Aorta (tissue), 5 donors: ENCODE data around the gene MS4A8. TPM values are rescaled to one million over a fixed set of nuclear protein-coding genes. Genes with fewer than 3 reads are reported as not detected.
"Not testable (repeated sequence)": the region's sequence is repeated elsewhere in the genome, so short reads cannot be mapped to it uniquely, and the experiment has no call there.

Experiments used
- ATAC-seq: fragments of 200-7000 bp; cut with Tn5 transposase; one replicate; pipeline ENCODE4 v1.9.1; 2022; ENCODE audit warnings: moderate library complexity; ENCODE audit not compliant: low FRiP score
- DNase-seq, 2 donors: peaks; one replicate each; pipeline ENCODE4 v3.0.0-alpha.2; 2020
- H3K27ac ChIP-seq, 2 donors: one replicate each; pipeline ENCODE4 v1.5.1; 2013; ENCODE audit warnings: low read length in 2 of 2, mild to moderate bottlenecking in 2 of 2, moderate library complexity in 2 of 2, control low read depth in 1 of 2, inconsistent platforms in 1 of 2, low read depth in 1 of 2
- H3K27me3 ChIP-seq, 2 donors: one replicate each; pipeline ENCODE4 v1.6.1; 2013; ENCODE audit warnings: control low read depth in 1 of 2, low read length in 1 of 2, mild to moderate bottlenecking in 1 of 2, moderate library complexity in 1 of 2; ENCODE audit not compliant: insufficient read depth in 2 of 2, control insufficient read depth in 1 of 2
- H3K36me3 ChIP-seq, 2 donors: one replicate each; pipeline ENCODE4 v1.6.1; 2013; ENCODE audit warnings: control low read depth in 1 of 2, low read length in 1 of 2, mild to moderate bottlenecking in 1 of 2; ENCODE audit not compliant: insufficient read depth in 2 of 2, control insufficient read depth in 1 of 2
- H3K4me1 ChIP-seq, 2 donors: one replicate each; pipeline ENCODE4 v1.6.1; 2013; ENCODE audit warnings: low read length in 2 of 2, control low read depth in 1 of 2, mild to moderate bottlenecking in 1 of 2, moderate library complexity in 1 of 2; ENCODE audit not compliant: insufficient read depth in 2 of 2, control insufficient read depth in 1 of 2
- H3K4me3 ChIP-seq, 2 donors: one replicate each; pipeline ENCODE4 v1.5.1; 2013; ENCODE audit warnings: low read length in 2 of 2, control low read depth in 1 of 2, mild to moderate bottlenecking in 1 of 2
- H3K9me3 ChIP-seq: one replicate; pipeline ENCODE4 v1.6.1; 2013; ENCODE audit warnings: mild to moderate bottlenecking, low read length; ENCODE audit not compliant: control insufficient read depth
- WGBS, 2 donors: extraction: QIAGEN DNeasy Blood & Tissue Kit; methylation state at CpG; one replicate each; pipeline ENCODE4 v1.1.7; 2013; 5-methylcytosine and 5-hydroxymethylcytosine counted together
- intact Hi-C, 2 donors: fragments of 100-400 bp; cut with DNase I; formaldehyde crosslinking; loops; one replicate each; pipeline versions ENCODE4 v1.14.2 to v1.15.0; 2022
- long read RNA-seq, 2 donors: library from polyadenylated mRNA; unstranded; transcript quantifications; one replicate each; pipeline ENCODE4 v2.0.0, GENCODE V29; 2020 to 2021
- polyA plus RNA-seq, 2 donors: library from polyadenylated mRNA; stranded (reverse); fragments of 200-250 nt; gene quantifications; one replicate each; pipeline ENCODE4 v1.2.3, GENCODE V29; 2013
- total RNA-seq, 2 donors: library from RNA; stranded (reverse); fragmentation: NEBNext Ultra II Directional; extraction: Animal tissue kit (Norgen Biotek cat#: 25700); gene quantifications; one replicate each; pipeline ENCODE4 v1.2.1, GENCODE V29; 2021
- donor health status: healthy with polysubstance abuse.
- donor health status: Bipolar disorder and iron deficiency.
- donor health status: DM: no; HTN: no; CAD: no.
- donor health status: DM: no; HTN: no; CAD: no.
- donor health status: DM: yes; HTN: yes; CAD: no.

The MS4A8 gene
- total RNA-seq (not detected), polyA plus RNA-seq (10 to 100 TPM in 1 of 2 donors, not detected in 1; 17.9 TPM)
- long read RNA-seq, donor 1 = 0 reads
- long read RNA-seq, donor 2 = 0 reads

GRCh38 chr11:60699284-60699691 lies at the start of gene MS4A8:
Gene MS4A8 (plus strand): TSS chr11:60699612. CDS start chr11:60700861, 1,249 bp downstream.
- intact Hi-C loops = no loop called here
- WGBS, 2 donors = 7 to 11% methylated on average over 2 of the region's 2 CpGs
- no peaks in the 10 kb centered on the region for H3K4me1 ChIP-seq
- ATAC-seq (no peak), DNase-seq (no peak)
- no peaks in the 10 kb centered on the region for H3K27me3 ChIP-seq
- H3K36me3 ChIP-seq = no peaks in the 10 kb centered on the region
- no peak within 1 kb of the TSS for H3K27ac ChIP-seq
- H3K9me3 ChIP-seq = no peaks in the 10 kb centered on the region
- no peak within 1 kb of the TSS for H3K4me3 ChIP-seq

GRCh38 chr11:60657888-60658287 lies 41.5 kb upstream of the MS4A8 start:
- WGBS, 2 donors = 86 to 89% methylated on average over 4 of the region's 4 CpGs
- Histone ChIP-seq H3K27ac (no peak overlapping the region), H3K27me3 (peaks cover 0 to 2% of the 10 kb centered on the region in 2 donors), H3K4me1 (no peaks in the 10 kb centered on the region), H3K4me3 (no peak overlapping the region), H3K36me3 (no peaks in the 10 kb centered on the region), H3K9me3 (no peaks in the 10 kb centered on the region)
- intact Hi-C loops = no loop called here
- DNase-seq (no peak), ATAC-seq (no peak)

DNA sequence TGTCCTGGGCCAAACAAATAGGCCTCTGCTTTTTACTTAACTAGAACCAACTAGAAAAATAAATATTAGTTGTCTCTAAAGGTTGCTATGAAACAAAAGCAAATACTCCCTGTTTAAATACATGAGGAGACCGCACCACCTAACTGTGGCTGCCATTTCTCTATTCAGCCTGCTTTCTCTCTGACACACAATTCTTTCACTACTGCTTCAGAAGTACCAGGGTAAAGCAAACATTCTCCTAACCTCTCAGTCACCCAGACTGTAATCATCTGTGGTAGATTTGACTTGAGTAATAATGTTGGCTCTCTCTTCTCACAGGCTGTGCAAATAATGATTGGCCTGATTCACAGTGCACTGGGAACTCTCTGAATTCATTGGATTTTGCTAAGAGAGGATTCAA lies 41.0 kb upstream of the MS4A8 start:
- Histone ChIP-seq H3K27me3 (peaks cover 0 to 2% of the 10 kb centered on the region in 2 donors), H3K27ac (no peak overlapping the region), H3K4me3 (no peak overlapping the region), H3K9me3 (no peaks in the 10 kb centered on the region), H3K4me1 (no peaks in the 10 kb centered on the region), H3K36me3 (no peaks in the 10 kb centered on the region)
- no peak for ATAC-seq
- 59 to 65% methylated on average over 1 of the region's 1 CpG for WGBS, 2 donors
- DNase-seq = no peak
- intact Hi-C loops = no loop called here

DNA sequence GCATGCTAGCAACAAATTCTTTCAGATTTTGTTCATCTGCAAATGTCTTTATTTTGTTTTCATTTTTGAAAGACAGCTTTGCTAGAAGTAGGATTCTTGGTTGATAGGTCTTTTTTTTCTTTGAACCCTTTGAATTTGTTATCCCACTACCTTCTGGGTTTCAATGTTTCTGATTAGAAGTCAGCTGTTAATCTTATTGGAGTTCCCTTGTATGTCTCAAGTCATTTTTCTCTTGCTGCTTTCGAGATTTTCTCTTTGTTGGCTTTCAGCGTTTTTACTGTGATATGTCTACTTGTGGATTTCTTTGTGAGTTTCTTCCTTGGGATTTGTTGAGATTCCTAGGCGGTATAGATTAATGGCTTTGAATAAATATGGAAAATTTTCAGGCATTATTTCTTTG lies 27.2 kb upstream of the MS4A8 start:
- no peak for ATAC-seq
- 83% methylated on average over 3 of the region's 3 CpGs for WGBS, 2 donors
- DNase-seq = no peak
- H3K4me1 ChIP-seq = no peaks in the 10 kb centered on the region
- no peak overlapping the region for H3K27ac ChIP-seq
- H3K4me3 ChIP-seq = no peak overlapping the region
- H3K36me3 ChIP-seq = no peaks in the 10 kb centered on the region
- intact Hi-C loops = no loop called here
- no peaks in the 10 kb centered on the region for H3K27me3 ChIP-seq
- H3K9me3 ChIP-seq = peaks cover 1% of the 10 kb centered on the region

DNA sequence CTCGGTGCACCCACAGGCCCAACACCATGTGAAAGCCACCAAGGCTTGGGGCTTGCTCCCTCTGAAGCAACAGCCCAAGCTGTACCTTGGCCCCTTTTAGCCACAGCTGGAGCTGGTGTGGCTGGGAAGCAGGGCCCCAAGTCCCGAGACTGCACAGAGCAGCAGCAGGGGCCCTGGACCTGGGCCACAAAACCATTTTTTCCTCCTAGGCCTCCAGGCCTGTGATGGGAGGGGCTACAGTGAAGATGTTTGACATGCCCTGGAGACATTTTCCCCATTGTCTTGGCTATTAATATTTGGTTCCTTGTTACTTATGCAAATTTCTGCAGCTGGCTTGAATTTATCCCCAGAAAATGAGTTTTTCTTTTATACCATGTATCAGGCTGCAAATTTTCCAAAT lies 21.2 kb upstream of the MS4A8 start:
- H3K4me1 ChIP-seq, H3K27ac ChIP-seq, intact Hi-C loops, ATAC-seq, DNase-seq, H3K9me3 ChIP-seq, H3K4me3 ChIP-seq, H3K36me3 ChIP-seq, H3K27me3 ChIP-seq: not testable (repeated sequence)
- 87 to 88% methylated on average over 2 of the region's 2 CpGs for WGBS, 2 donors

DNA sequence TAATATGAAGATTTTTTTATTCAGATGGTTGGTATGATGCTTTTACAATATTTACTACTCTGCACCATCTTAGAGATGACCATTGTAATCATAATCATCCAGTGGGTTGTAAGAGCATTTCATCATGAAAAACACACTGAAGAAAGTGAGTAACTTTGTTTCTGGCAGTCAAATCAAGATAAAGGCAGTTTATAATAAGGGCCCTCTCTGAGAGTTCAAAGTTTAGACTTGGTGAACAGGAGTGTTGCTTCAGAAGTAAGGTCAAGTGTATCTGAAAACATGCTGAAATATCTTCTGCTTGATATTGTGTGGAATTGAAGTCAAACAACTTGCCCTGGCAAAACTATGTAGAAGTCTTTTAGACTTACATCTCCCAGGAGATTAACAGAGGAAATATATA lies 19.5 kb upstream of the MS4A8 start:
- Histone ChIP-seq H3K4me3 (no peak overlapping the region), H3K36me3 (no peaks in the 10 kb centered on the region), H3K27ac (no peak overlapping the region), H3K9me3 (peaks cover 2% of the 10 kb centered on the region), H3K4me1 (no peaks in the 10 kb centered on the region), H3K27me3 (no peaks in the 10 kb centered on the region)
- intact Hi-C loops = no loop called here
- no peak for DNase-seq
- ATAC-seq = no peak

DNA sequence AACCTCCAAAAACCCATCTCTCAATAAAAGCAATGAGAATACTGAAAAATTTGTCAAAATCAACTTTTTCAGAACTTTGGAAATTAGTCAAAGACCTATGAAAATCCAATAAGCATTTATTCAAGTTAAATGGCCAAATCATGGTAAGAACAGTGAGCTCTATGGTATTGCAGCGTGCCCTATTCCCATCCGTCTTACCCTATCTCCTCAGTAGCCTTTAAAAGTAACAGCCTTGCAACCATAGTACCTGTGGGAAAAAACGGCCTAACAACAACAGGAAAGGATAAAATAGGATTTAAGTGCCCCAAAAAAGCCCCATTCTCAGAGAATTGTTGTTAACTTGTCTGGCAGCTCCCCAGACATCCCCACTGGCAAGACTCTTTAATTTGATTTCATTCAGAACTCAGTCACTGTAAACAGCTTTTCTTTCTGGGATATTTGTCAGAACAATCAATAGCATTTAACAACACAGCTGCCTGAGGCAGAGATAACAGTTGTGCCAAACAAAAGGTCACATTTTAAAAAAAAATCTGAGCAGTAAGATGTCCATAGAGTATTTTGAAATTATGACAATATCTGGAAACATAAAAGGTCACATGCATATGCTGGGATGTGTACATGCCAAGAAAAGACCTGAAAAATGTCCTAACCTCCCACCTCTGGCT lies 18.8 kb upstream of the MS4A8 start:
- no peaks in the 10 kb centered on the region for H3K4me1 ChIP-seq
- intact Hi-C loops = no loop called here
- DNase-seq (no peak), ATAC-seq (no peak)
- no peaks in the 10 kb centered on the region for H3K36me3 ChIP-seq
- H3K4me3 ChIP-seq = no peak overlapping the region
- WGBS, 2 donors = 60 to 70% methylated on average over 3 of the region's 3 CpGs
- H3K9me3 ChIP-seq = peaks cover 2% of the 10 kb centered on the region
- no peaks in the 10 kb centered on the region for H3K27me3 ChIP-seq
- no peak overlapping the region for H3K27ac ChIP-seq

- H3K4me3 ChIP-seq, H3K27ac ChIP-seq, H3K9me3 ChIP-seq, intact Hi-C loops, H3K4me1 ChIP-seq, H3K27me3 ChIP-seq, ATAC-seq, H3K36me3 ChIP-seq, DNase-seq: not testable (repeated sequence)
- 83 to 90% methylated on average over 2 of the region's 2 CpGs for WGBS, 2 donors
These were observed 14.9 kb upstream of the MS4A8 start for GRCh38 chr11:60684541-60684848.

- no peak overlapping the region for H3K27ac ChIP-seq
- WGBS, 2 donors = 81% methylated on average over 5 of the region's 5 CpGs
- intact Hi-C loops = no loop called here
- no peaks in the 10 kb centered on the region for H3K36me3 ChIP-seq
- no peak for DNase-seq
- no peaks in the 10 kb centered on the region for H3K9me3 ChIP-seq
- no peaks in the 10 kb centered on the region for H3K27me3 ChIP-seq
- H3K4me1 ChIP-seq = no peaks in the 10 kb centered on the region
- H3K4me3 ChIP-seq = no peak overlapping the region
- no peak for ATAC-seq
These were observed 7.8 kb upstream of the MS4A8 start for GRCh38 chr11:60691661-60692060.
